SK-N-SH (cell line): Measurements from ENCODE around the gene SLC25A51.

ENCODE experiments used
- EP300 ChIP-seq, 2 experiments: IDR thresholded peaks; 2 replicates each; pipeline versions ENCODE4 v1.4.0 to v1.6.1; 2012; ENCODE audit warnings: borderline replicate concordance in 1 of 2, low read depth in 1 of 2, low read length in 1 of 2
- GABPA ChIP-seq: IDR thresholded peaks from 2 replicates; pipeline ENCODE4 v1.4.0; 2012; ENCODE audit warnings: low read depth, mild to moderate bottlenecking
- RCOR1 ChIP-seq: fragments of 150-350 bp; IDR thresholded peaks from 2 replicates; pipeline ENCODE4 v1.6.1; 2017; ENCODE audit warnings: antibody characterized with exemption, low read length

DNA sequence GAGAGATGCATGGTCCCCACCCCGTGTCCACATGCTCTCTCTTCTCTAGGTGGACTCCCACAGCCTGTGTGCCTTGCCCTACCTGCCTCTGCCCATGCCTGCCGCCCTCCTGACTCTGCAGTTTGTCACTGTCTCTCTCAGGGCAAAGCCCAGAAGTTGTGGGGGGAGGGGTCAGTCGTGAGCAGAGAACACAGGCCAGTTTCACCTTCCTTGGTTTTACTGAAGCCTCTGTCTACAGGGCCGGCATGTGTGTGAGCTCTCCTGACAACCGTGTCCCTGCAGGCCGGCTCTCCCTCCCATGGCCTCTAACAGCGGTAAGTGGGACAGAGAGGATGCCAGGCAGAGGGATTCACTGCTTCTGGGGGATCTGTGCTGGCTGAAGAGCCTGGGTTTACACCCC is 43.5 kb upstream of the SLC25A51 start:
- TF ChIP-seq GABPA: no peak
- TF ChIP-seq RCOR1: no peak
- TF ChIP-seq EP300 (IDR thresholded peaks at IDR 0.05; ENCODE audit: borderline replicate concordance in 1 of 2, low read depth in 1 of 2, low read length in 1 of 2): no peak
